Kidney (tissue), 14 donors: Measurements from ENCODE around the gene GSDME. TPM values are rescaled to one million over a fixed set of nuclear protein-coding genes. Genes with fewer than 3 reads are reported as not detected.

Experiments used
- DNase-seq, 5 donors: peaks; one replicate each; pipeline ENCODE4 v3.0.0-alpha.2; 2013 to 2020
- FAIRE-seq: peaks from 2 replicates; lab custom pipeline; 2012; peaks lifted over from hg19 to GRCh38; lab: Jason Lieb, UNC
- H3K27ac ChIP-seq, 2 donors: one replicate each; pipeline ENCODE4 v1.7.0; 2013; ENCODE audit warnings: low read depth in 2 of 2, low read length in 2 of 2, inconsistent platforms in 1 of 2
- H3K27me3 ChIP-seq: one replicate; pipeline ENCODE4 v1.7.1; 2013; ENCODE audit warnings: low read length, inconsistent platforms; ENCODE audit not compliant: control insufficient read depth, insufficient read depth
- H3K36me3 ChIP-seq, 3 donors: one replicate each; pipeline versions ENCODE4 v1.7.0 to v1.7.1; 2013; ENCODE audit warnings: low read length in 3 of 3, control low read depth in 1 of 3, inconsistent platforms in 1 of 3; ENCODE audit not compliant: insufficient read depth in 3 of 3, control insufficient read depth in 2 of 3
- H3K4me1 ChIP-seq, 3 donors: one replicate each; pipeline versions ENCODE4 v1.7.0 to v1.7.1; 2013; ENCODE audit warnings: low read length in 3 of 3, inconsistent platforms in 1 of 3, low read depth in 1 of 3; ENCODE audit not compliant: control insufficient read depth in 2 of 3, insufficient read depth in 2 of 3
- H3K4me3 ChIP-seq, 3 donors: one replicate each; pipeline versions ENCODE4 v1.7.0 to v1.8.1; 2013; ENCODE audit warnings: low read length in 3 of 3, control low read depth in 1 of 3, inconsistent platforms in 1 of 3
- H3K9ac ChIP-seq, 3 donors: one replicate each; pipeline versions ENCODE4 v1.7.0 to v1.7.1; 2013; ENCODE audit warnings: low read length in 3 of 3, control low read depth in 1 of 3, inconsistent platforms in 1 of 3
- H3K9me3 ChIP-seq, 3 donors: one replicate each; pipeline versions ENCODE4 v1.7.0 to v1.7.1; 2013; ENCODE audit warnings: low read length in 3 of 3, control low read depth in 1 of 3, inconsistent platforms in 1 of 3; ENCODE audit not compliant: control insufficient read depth in 2 of 3, insufficient read depth in 1 of 3
- CTCF ChIP-seq: IDR thresholded peaks from 3 replicates; pipeline ENCODE4 v1.5.1; 2012; ENCODE audit warnings: mild to moderate bottlenecking, moderate library complexity, borderline replicate concordance; ENCODE audit not compliant: insufficient read depth; ENCODE audit errors: extremely low read depth
- intact Hi-C: fragments of 100-400 bp; cut with DNase I; formaldehyde crosslinking; loops from one replicate; pipeline ENCODE4 v1.11.1; 2022
- polyA plus RNA-seq: library from polyadenylated mRNA; stranded (reverse); fragments of 350-450 nt; fragmentation: Illumina TruSeq; extraction: RNeasy Lipid Tissue Mini Kit (QIAGEN cat#74804); gene quantifications from one replicate; pipeline ENCODE4 v1.2.3, GENCODE V29; 2014; ENCODE audit warnings: low read depth, low replicate concordance; ENCODE audit not compliant: insufficient read depth
- total RNA-seq: library from RNA; stranded (reverse); fragmentation: NEBNext Ultra II Directional; extraction: Animal tissue kit (Norgen Biotek cat#: 25700); gene quantifications from one replicate; pipeline ENCODE4 v1.2.1, GENCODE V29; 2021
- donor health status: control.
- donor health status: control.
- donor health status: control.
- donor health status: control.
- donor health status: control.
- donor health status: DM: yes; HTN: yes; CAD: no.
- donor health status: Normal renal cell carcinoma (clear cell type).

The GSDME gene
- total and polyA plus RNA-seq, 2 donors from 2014 or later: 11.7 to 16.8 TPM

GRCh38 chr7:24800667-24801066, 43.4 kb upstream of the GSDME start:
- Histone ChIP-seq H3K27ac (no peak overlapping the region), H3K4me3 (no peak overlapping the region), H3K9ac (no peak overlapping the region), H3K36me3 (peaks cover 0 to 5% (median 0%) of the 10 kb centered on the region in 3 donors), H3K9me3 (no peaks in the 10 kb centered on the region), H3K4me1 (no peaks in the 10 kb centered on the region), H3K27me3 (no peaks in the 10 kb centered on the region)
- TF ChIP-seq CTCF: no peak
- DNase-seq (no peak), FAIRE-seq (no peak)
- intact Hi-C loops: no loop called here

GRCh38 chr7:24800073-24800472, 42.8 kb upstream of the GSDME start:
- Histone ChIP-seq H3K27me3 (no peaks in the 10 kb centered on the region), H3K36me3 (peaks cover 0 to 5% (median 0%) of the 10 kb centered on the region in 3 donors), H3K27ac (no peak overlapping the region), H3K4me1 (no peaks in the 10 kb centered on the region), H3K4me3 (no peak overlapping the region), H3K9me3 (no peaks in the 10 kb centered on the region), H3K9ac (no peak overlapping the region)
- FAIRE-seq: no peak
- intact Hi-C loops: no loop called here
- no peak for DNase-seq
- TF ChIP-seq CTCF: no peak

GRCh38 chr7:24799506-24799905, 42.2 kb upstream of the GSDME start:
- no peaks in the 10 kb centered on the region for H3K9me3 ChIP-seq
- no peak overlapping the region for H3K27ac ChIP-seq
- no peaks in the 10 kb centered on the region for H3K4me1 ChIP-seq
- FAIRE-seq (no peak), DNase-seq (no peak)
- H3K36me3 ChIP-seq: peaks cover 0 to 5% (median 0%) of the 10 kb centered on the region in 3 donors
- H3K4me3 ChIP-seq: no peak overlapping the region
- intact Hi-C loops: no loop called here
- H3K9ac ChIP-seq: no peak overlapping the region
- H3K27me3 ChIP-seq: no peaks in the 10 kb centered on the region
- TF ChIP-seq CTCF: no peak

- Histone ChIP-seq H3K27ac (no peak overlapping the region), H3K4me3 (no peak overlapping the region), H3K9me3 (no peaks in the 10 kb centered on the region), H3K4me1 (no peaks in the 10 kb centered on the region), H3K27me3 (no peaks in the 10 kb centered on the region), H3K9ac (no peak overlapping the region), H3K36me3 (peaks cover 0 to 5% (median 0%) of the 10 kb centered on the region in 3 donors)
- no peak for TF ChIP-seq CTCF
- FAIRE-seq (no peak), DNase-seq (no peak)
- intact Hi-C loops: no loop called here
Observed at GRCh38 chr7:24798261-24798660, 41.0 kb upstream of the GSDME start.
